ENCODE data around the gene PPME1. TPM values are rescaled to one million over a fixed set of nuclear protein-coding genes. Genes with fewer than 3 reads are reported as not detected.
A peak's percentile ranks its signal among the peaks of the same experiment; 100 is the strongest.

The PPME1 gene
- total RNA-seq, 1 experiment from 2014 or later, result 66.2 TPM

DNA sequence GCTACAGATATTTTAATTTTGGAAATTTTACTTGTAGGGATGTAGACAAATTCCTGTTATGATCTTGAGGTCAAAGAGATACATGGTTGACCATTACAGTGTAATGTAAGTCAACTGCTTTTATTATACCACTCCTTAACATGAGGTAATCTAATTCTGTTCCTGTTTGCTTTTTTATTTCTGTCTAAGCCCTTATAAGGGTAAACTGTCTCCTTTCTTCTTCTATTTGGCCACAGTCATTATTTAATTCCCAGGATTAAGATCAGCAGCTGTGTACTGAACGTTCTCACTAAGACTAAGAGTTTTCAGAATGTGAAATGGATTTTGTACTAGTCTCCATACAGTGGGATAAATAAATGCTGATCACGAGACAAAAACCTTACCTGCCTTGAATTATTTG, 33.1 kb upstream of the PPME1 start:
- peak; percentile 51 for DNase-seq
- Histone ChIP-seq H3K4me1 (ENCODE audit: insufficient read depth, low read length) (peaks cover 65% of the 10 kb centered on the region), H3K9me3 (ENCODE audit: low read length) (no peaks in the 10 kb centered on the region), H3K4me3 (ENCODE audit: low read length) (peak overlapping the region; percentile 47), H3F3A (ENCODE audit: low read length, unreplicated experiment) (peaks cover 12% of the 10 kb centered on the region), H3K79me2 (ENCODE audit: low read length) (0 out of 2 replicates have a peak, but pooled peaks cover 10% of the 10 kb centered on the region), H3K27ac (ENCODE audit: low read length) (peak overlapping the region; percentile 91), H3K4me2 (ENCODE audit: low read length) (peak overlapping the region; percentile 73), H3K27me3 (ENCODE audit: low read length) (no peaks in the 10 kb centered on the region), H2AFZ (ENCODE audit: low read length) (peak overlapping the region; percentile 35), H3K9ac (ENCODE audit: low read length) (peak overlapping the region; percentile 63), H3K9me2 (replicated peaks; ENCODE audit: low read length) (no peaks in the 10 kb centered on the region), H4K20me1 (ENCODE audit: low read length) (no peaks in the 10 kb centered on the region), H3K36me3 (ENCODE audit: low read depth, low read length) (peaks cover 23% of the 10 kb centered on the region)
- BruUV-seq (replicated peaks), result TSS peak; percentile 95
- intact Hi-C loops (cut with micrococcal nuclease), result loop anchor here (1.0 kb wide), 2 partner anchors 16 to 33 kb away; partner anchors contain the start of genes C2CD3 and PPME1
- ATAC-seq, result peak; percentile 44
- ChIA-PET CTCF (no interaction called here), POLR2A (ENCODE audit: unreplicated experiment) (interaction anchor here (1.4 kb wide), 1 partner anchor 33 kb away, joined by 3 read pairs; the partner anchor contains the start of genes C2CD3 and PPME1)
- TF ChIP-seq EZH2phosphoT487 (IDR thresholded peaks at IDR 0.05; ENCODE audit: borderline replicate concordance, low read length), result no peak
- TF ChIP-seq EZH2 (IDR thresholded peaks at IDR 0.05; ENCODE audit: low read length, unreplicated experiment), result no peak
- TF ChIP-seq, protein P1, sequence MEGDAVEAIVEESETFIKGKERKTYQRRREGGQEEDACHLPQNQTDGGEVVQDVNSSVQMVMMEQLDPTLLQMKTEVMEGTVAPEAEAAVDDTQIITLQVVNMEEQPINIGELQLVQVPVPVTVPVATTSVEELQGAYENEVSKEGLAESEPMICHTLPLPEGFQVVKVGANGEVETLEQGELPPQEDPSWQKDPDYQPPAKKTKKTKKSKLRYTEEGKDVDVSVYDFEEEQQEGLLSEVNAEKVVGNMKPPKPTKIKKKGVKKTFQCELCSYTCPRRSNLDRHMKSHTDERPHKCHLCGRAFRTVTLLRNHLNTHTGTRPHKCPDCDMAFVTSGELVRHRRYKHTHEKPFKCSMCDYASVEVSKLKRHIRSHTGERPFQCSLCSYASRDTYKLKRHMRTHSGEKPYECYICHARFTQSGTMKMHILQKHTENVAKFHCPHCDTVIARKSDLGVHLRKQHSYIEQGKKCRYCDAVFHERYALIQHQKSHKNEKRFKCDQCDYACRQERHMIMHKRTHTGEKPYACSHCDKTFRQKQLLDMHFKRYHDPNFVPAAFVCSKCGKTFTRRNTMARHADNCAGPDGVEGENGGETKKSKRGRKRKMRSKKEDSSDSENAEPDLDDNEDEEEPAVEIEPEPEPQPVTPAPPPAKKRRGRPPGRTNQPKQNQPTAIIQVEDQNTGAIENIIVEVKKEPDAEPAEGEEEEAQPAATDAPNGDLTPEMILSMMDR (conservative IDR thresholded peaks at IDR 0.05; ENCODE audit: low read depth, low read length), result no peak

DNA sequence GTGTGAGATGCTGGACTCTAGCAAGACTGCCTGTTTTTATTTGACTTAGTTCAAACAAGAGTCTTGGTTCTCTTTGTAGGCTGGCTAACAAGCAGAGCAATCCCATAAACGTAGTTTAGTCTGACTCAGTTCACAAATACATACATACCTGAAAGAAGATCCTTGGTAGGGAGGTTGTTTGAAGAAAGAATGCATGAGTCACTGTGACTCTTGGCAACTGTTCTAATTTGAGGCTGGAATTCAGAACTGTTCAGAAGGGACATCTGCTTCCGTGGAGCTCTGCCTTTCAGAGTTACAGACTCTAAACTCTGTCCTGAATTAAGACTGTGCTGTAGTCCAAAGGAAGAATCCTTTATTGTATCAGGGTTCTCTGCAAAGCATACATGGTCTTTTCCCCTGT, 32.5 kb upstream of the PPME1 start:
- H3K4me3 ChIP-seq (ENCODE audit: low read length), result peak overlapping the region; percentile 47
- no peaks in the 10 kb centered on the region for H3K9me2 ChIP-seq (replicated peaks; ENCODE audit: low read length)
- POLR2A ChIA-PET (ENCODE audit: unreplicated experiment), result interaction anchor here (1.4 kb wide), 1 partner anchor 33 kb away, joined by 3 read pairs; the partner anchor contains the start of genes C2CD3 and PPME1

More for the DNA sequence above, 32.5 kb upstream of the PPME1 start:
- intact Hi-C loops (cut with micrococcal nuclease), result loop anchor here (1.0 kb wide), 2 partner anchors 16 to 33 kb away; partner anchors contain the start of genes C2CD3 and PPME1
- no peaks in the 10 kb centered on the region for H4K20me1 ChIP-seq (ENCODE audit: low read length)
- H3K79me2 ChIP-seq (ENCODE audit: low read length), result 0 out of 2 replicates have a peak, but pooled peaks cover 10% of the 10 kb centered on the region
- peak overlapping the region; percentile 63 for H3K9ac ChIP-seq (ENCODE audit: low read length)
- DNase-seq, result peak; percentile 100
- H2AFZ ChIP-seq (ENCODE audit: low read length), result peak overlapping the region; percentile 35; the same call in 1 of the 2 replicates
- peaks cover 12% of the 10 kb centered on the region for H3F3A ChIP-seq (ENCODE audit: low read length, unreplicated experiment)
- no peaks in the 10 kb centered on the region for H3K27me3 ChIP-seq (ENCODE audit: low read length)
- CTCF ChIA-PET, result no interaction called here
- H3K9me3 ChIP-seq (ENCODE audit: low read length), result no peaks in the 10 kb centered on the region
- H3K4me2 ChIP-seq (ENCODE audit: low read length), result peak overlapping the region; percentile 73
- TF ChIP-seq, protein P1 (conservative IDR thresholded peaks at IDR 0.05; ENCODE audit: low read depth, low read length), result no peak
- no peak for TF ChIP-seq EZH2phosphoT487 (IDR thresholded peaks at IDR 0.05; ENCODE audit: borderline replicate concordance, low read length)
- no peak for TF ChIP-seq EZH2 (IDR thresholded peaks at IDR 0.05; ENCODE audit: low read length, unreplicated experiment)
- peaks cover 65% of the 10 kb centered on the region for H3K4me1 ChIP-seq (ENCODE audit: insufficient read depth, low read length)
- peak overlapping the region; percentile 91 for H3K27ac ChIP-seq (ENCODE audit: low read length)
- ATAC-seq, result peak; percentile 90
- BruUV-seq (replicated peaks), result no TSS peak
- peaks cover 18% of the 10 kb centered on the region for H3K36me3 ChIP-seq (ENCODE audit: low read depth, low read length)

All from PC-3 (cell line).